Cardiac septum (tissue), 1 donor: ENCODE results near the gene RBM33. TPM values are rescaled to one million over a fixed set of nuclear protein-coding genes. Genes with fewer than 3 reads are reported as not detected.
A peak's percentile ranks its signal among the peaks of the same experiment; 100 is the strongest.

Experiments used
- DNase-seq: peaks from one replicate; pipeline ENCODE4 v3.0.0-alpha.2; 2020; ENCODE audit warnings: low spot score
- intact Hi-C: fragments of 100-400 bp; cut with DNase I; formaldehyde crosslinking; loops from one replicate; pipeline ENCODE4 v1.14.0; 2022
- total RNA-seq: library from RNA; stranded (reverse); fragmentation: NEBNext Ultra II Directional; extraction: Animal tissue kit (Norgen Biotek cat#: 25700); gene quantifications from one replicate; pipeline ENCODE4 v1.2.1, GENCODE V29; 2021
- donor health status: DM: no; HTN: no; CAD: no.

RBM33 gene
- total RNA-seq, 1 donor from 2014 or later = 41.4 TPM

- peak; percentile 85 for DNase-seq
- intact Hi-C loops = no loop called here
Measured at GRCh38 chr7:155713384-155713783, 68.9 kb downstream of the RBM33 start.

GRCh38 chr7:155714702-155715101, 70.2 kb downstream of the RBM33 start:
- intact Hi-C loops = no loop called here
- DNase-seq = no peak

DNA sequence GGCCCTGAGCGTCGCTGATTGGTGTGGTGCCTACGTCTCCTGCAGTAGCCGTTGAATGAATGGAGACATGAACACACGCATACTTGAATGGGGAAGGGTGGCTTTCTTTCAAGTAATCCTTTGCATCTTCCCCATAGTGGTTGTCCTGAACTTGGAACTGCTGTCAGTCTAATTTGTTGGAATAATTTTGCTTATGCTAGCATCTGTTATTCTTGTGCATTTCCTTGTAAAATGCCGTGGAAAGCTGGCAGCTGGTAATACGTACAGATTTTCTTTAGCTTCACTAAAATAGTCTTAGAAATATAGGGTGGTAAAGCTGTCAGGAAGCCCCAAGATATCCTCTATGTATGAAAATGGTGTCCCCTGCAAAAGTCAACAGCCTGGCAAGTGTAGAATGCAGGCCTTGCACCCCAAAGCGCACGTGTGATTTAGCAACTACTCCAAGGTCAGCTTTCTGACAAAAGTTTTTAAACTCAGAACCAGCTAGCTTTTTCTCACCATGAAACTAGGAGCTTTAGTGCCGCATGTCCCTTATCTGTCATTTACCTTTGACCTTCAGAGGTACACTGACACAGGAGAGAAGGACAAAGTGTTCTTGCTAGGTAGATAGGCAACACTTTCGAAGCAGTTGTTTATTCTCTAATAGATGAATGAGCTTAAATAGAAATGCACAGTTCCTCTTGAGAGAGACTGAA, 70.8 kb downstream of the RBM33 start:
- no peak for DNase-seq
- intact Hi-C loops = no loop called here

GRCh38 chr7:155717010-155717744, 72.7 kb downstream of the RBM33 start:
- DNase-seq = no peak

DNA sequence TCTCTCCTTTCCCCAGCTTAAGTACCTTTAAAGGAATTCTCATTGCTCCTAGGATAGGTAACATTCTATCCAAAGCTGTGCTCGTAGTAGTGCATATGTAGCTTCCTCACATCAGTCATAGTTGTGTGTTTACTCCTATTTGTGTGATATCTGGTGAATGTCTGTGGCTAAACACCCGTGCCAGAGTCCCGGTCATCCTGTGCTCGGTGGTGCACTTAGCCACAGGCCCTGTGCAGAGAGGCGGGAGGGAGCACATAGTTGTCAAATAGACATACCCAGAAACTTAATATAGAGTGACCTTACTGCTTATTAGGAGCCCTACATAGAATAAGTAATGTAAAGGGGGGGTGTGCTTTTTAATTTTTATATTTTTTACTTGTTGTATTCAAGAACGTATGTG, 76.6 kb downstream of the RBM33 start:
- no peak for DNase-seq
- intact Hi-C loops = no loop called here

More at GRCh38 chr7:155717010-155717744, 72.7 kb downstream of the RBM33 start:
- intact Hi-C loops = no loop called here

DNA sequence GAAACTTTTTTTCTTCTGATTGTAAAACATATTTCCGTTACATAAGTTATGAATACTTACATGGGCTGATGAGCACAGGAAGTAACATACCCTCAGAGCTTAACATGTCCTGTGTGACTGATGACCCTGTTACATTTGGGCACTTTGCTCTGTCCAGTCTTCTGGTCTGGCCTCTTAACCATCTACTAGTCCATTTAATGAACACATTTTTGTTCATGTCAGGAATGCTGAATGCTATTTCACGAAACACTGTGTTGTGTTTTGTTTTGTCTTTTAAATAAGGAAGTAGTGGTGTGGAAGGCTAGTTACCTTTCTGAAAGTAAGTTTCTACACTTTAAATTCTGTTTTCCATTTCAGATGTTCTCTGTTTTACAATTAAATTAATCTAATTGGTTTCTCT, 77.7 kb downstream of the RBM33 start:
- intact Hi-C loops = no loop called here
- DNase-seq = no peak

DNA sequence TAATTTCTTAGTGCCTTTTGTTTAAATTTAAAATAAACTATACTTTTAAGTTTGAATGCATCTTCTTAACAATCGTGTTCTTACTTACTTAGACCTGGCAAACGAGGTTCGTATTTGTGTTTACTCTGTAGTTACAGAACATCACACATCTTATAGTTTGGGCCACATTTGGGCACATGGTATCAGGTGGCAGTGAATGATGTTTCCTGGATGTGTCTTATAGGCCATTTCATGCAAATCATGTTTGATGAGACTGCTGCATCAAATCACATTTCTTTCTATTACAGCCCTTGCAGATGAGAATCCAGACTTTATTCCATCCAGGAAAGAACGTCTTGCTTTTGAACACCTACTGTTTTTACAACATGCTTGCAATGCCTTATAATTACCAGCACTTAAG, 78.5 kb downstream of the RBM33 start:
- no peak for DNase-seq
- intact Hi-C loops = no loop called here

DNA sequence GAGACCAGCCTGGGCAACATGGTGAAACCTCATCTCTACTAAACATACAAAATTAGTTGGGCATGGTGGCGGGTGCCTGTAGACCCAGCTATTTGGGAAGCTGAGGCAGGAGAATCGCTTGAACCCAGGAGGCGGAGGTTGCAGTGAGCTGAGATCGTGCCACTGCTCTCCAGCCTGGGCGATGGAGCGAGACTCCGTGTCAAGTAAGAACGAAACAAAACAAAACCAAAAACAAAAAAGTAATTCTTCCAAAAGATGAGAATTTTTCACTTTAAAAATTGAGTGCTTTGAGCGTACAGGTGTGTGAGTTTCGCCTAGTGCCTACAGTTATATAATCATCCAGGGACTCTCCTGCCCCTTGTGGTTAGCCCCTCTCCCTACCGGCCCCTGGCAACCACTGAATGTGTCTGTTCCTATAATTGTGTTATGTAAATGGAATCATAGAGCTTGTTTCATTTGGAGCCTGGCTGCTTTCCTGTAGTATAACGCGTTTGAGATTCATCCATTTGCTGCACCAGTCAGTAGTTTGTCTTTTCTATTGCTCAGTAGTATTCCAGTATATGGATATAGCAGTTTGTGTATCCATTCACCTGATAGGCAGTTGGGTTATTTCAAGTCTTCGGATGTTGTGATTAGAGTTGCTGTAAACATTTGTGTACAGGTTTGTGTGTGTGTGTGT, 80.0 kb downstream of the RBM33 start:
- intact Hi-C loops = no loop called here
- no peak for DNase-seq

DNA sequence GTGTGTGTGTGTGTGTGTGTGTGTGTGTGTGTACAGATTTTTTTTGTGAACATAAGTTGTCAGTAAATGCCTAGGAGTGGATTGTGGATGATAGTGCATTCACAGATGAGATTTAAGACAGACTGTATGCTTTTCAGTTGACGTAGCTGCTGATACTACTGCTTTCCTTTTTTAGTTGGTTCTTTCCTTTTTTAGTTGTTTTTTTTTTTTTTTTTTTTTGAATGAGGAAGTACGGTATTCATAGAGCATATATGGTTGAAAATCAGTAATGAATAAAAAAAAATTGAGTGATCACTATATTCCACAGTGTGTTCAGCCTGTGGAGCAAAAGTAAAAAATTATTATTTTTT, 80.5 kb downstream of the RBM33 start:
- intact Hi-C loops = no loop called here

DNA sequence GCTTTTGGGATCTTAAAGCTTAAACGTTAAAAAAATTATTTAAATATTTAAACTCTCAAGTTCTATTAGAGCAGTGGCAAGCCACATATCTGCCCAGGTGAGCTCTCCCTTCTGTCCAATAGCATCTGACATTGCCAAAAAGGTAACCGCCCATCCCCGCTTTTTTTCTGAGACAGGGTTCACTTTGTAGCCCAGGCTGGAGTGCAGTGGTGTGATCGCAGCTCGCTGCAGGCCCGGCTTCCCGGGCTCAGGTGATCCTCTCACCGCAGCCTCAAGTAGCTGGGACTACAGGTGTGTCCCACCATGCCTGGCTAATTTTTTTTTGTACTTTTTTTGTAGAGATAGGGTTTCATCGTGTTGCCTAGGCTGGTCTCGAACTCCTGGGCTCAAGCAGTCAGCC, 83.2 kb downstream of the RBM33 start:
- intact Hi-C loops = no loop called here

More for the DNA sequence above, 80.5 kb downstream of the RBM33 start:
- no peak for DNase-seq

GRCh38 chr7:155728116-155728515, 83.7 kb downstream of the RBM33 start:
- DNase-seq = no peak
- intact Hi-C loops = no loop called here

More for the DNA sequence above, 83.2 kb downstream of the RBM33 start:
- DNase-seq = no peak

GRCh38 chr7:155729847-155730246, 85.4 kb downstream of the RBM33 start:
- no peak for DNase-seq
- intact Hi-C loops = loop anchor here (10.0 kb wide), 1 partner anchor 805 kb away; no protein-coding TSS in a partner anchor

GRCh38 chr7:155731380-155731779, 86.9 kb downstream of the RBM33 start:
- intact Hi-C loops = loop anchor here (10.0 kb wide), 1 partner anchor 807 kb away; no protein-coding TSS in a partner anchor
- DNase-seq = no peak

GRCh38 chr7:155731871-155732270, 87.4 kb downstream of the RBM33 start:
- intact Hi-C loops = loop anchor here (10.0 kb wide), 1 partner anchor 807 kb away; no protein-coding TSS in a partner anchor
- no peak for DNase-seq

DNA sequence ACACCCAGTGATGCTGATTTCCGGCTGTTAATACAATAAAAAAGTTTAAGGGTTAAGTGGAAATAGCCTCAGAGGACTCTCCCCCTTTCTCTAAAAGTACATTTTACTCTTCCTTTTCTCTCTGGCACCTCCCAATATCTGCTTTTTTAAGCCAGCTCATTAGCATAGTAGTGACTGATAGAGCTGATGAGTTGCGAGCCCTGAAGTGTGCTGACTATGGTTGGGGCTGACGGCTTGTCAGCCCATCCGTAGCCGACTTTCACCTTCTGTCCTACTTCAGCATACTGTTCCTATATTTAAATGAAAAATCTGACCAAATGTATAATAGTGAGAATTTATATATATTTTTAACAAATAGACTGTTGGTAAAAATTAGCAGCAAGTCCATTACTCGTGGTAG, 87.8 kb downstream of the RBM33 start:
- DNase-seq = no peak
- intact Hi-C loops = loop anchor here (10.0 kb wide), 1 partner anchor 807 kb away; no protein-coding TSS in a partner anchor

GRCh38 chr7:155733582-155734444, 89.4 kb downstream of the RBM33 start:
- DNase-seq = no peak

DNA sequence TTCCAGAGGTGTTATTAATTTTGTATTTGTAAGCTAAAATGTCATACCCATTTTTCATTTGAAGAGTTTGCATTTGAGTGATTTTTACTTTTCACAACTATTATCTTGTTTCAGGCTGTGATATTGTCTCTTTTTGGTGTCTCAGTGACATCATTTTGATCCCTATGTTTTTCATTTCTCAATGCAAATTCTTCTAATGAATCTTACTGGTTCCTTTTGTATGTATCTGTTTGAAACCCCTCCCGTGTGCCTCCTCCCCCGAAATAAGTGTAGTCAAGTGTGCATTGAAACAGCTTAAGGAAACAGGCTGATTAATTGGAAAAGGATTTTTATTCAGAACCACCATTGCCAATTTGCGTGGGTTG, 90.0 kb downstream of the RBM33 start:
- DNase-seq = no peak
- intact Hi-C loops = loop anchor here (10.0 kb wide), 1 partner anchor 810 kb away; no protein-coding TSS in a partner anchor

More at GRCh38 chr7:155733582-155734444, 89.4 kb downstream of the RBM33 start:
- intact Hi-C loops = loop anchor here (10.0 kb wide), 1 partner anchor 809 kb away; no protein-coding TSS in a partner anchor

GRCh38 chr7:155735442-155736115, 91.1 kb downstream of the RBM33 start:
- intact Hi-C loops = loop anchor here (10.0 kb wide), 1 partner anchor 811 kb away; no protein-coding TSS in a partner anchor

DNA sequence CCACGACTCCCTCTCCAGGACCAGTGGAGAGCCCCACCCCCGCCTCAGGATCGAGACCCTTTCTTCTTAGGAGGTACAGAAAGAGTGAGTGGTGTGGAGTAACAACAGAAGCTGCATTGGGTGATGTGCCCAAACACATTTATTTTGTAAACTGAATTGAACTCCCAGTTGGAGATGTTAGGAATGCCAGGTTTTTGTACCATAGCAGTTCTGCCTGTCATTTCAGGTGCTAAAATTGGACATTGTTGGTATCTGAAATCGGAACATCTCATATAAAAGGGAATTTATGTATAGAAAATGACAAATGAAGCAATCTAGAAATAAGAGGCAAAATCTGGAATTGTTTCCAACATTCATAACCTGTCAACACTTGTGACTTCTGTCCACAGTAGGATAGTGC, 93.1 kb downstream of the RBM33 start:
- no peak for DNase-seq
- intact Hi-C loops = loop anchor here (10.0 kb wide), 1 partner anchor 813 kb away; no protein-coding TSS in a partner anchor

More at GRCh38 chr7:155735442-155736115, 91.1 kb downstream of the RBM33 start:
- DNase-seq = no peak
